ENCODE data around the gene LILRB3.
A peak's percentile ranks its signal among the peaks of the same experiment; 100 is the strongest.
"Not testable (repeated sequence)": the region's sequence is repeated elsewhere in the genome, so short reads cannot be mapped to it uniquely, and the experiment has no call there.

Gene LILRB3

GRCh38 chr19:54189735-54190502, 32.9 kb downstream of the LILRB3 start:
- DNase-seq (ENCODE audit: low spot score), result peak; percentile 100

GRCh38 chr19:54189145-54189734, 33.6 kb downstream of the LILRB3 start, which contains the start of gene MBOAT7:
TSS of gene MBOAT7 (minus strand) at chr19:54189580. CDS start at chr19:54188508, 1,072 bp downstream.
- no peak for DNase-seq (ENCODE audit: low spot score)

- peak; percentile 50 for DNase-seq (ENCODE audit: low spot score)
These were observed 34.5 kb downstream of the LILRB3 start for GRCh38 chr19:54188215-54188871.

- no peak for DNase-seq (ENCODE audit: low spot score)
These were observed 35.8 kb downstream of the LILRB3 start for GRCh38 chr19:54186934-54187381.

- DNase-seq (ENCODE audit: low spot score), result no peak
These were observed 36.5 kb downstream of the LILRB3 start for GRCh38 chr19:54186351-54186750.

- DNase-seq (ENCODE audit: low spot score), result no peak
These were observed 39.4 kb downstream of the LILRB3 start for GRCh38 chr19:54183431-54183830.

GRCh38 chr19:54181894-54182293, 40.9 kb downstream of the LILRB3 start:
- not testable (repeated sequence) for DNase-seq (ENCODE audit: low spot score)

GRCh38 chr19:54180691-54181091, 42.1 kb downstream of the LILRB3 start:
- no peak for DNase-seq (ENCODE audit: low spot score)

- no peak for DNase-seq (ENCODE audit: low spot score)
These were observed 42.8 kb downstream of the LILRB3 start for GRCh38 chr19:54179921-54180461.

GRCh38 chr19:54179262-54179852, 43.5 kb downstream of the LILRB3 start:
- DNase-seq (ENCODE audit: low spot score), result no peak

GRCh38 chr19:54178581-54179261, 44.1 kb downstream of the LILRB3 start:
- no peak for DNase-seq (ENCODE audit: low spot score)

- no peak for DNase-seq (ENCODE audit: low spot score)
These were observed 48.6 kb downstream of the LILRB3 start for GRCh38 chr19:54173951-54174834.

GRCh38 chr19:54173359-54173699, 49.5 kb downstream of the LILRB3 start:
- no peak for DNase-seq (ENCODE audit: low spot score)

GRCh38 chr19:54172471-54173358, 50.1 kb downstream of the LILRB3 start, which contains the start of gene TMC4:
TSS of gene TMC4 (minus strand) at chr19:54173160. CDS start at chr19:54173117, 43 bp downstream.
- no peak for DNase-seq (ENCODE audit: low spot score)

- not testable (repeated sequence) for DNase-seq (ENCODE audit: low spot score)
These were observed 50.9 kb downstream of the LILRB3 start for GRCh38 chr19:54171736-54172431.

GRCh38 chr19:54169149-54169740, 53.6 kb downstream of the LILRB3 start:
- no peak for DNase-seq (ENCODE audit: low spot score)

- peak; percentile 87 for DNase-seq (ENCODE audit: low spot score)
These were observed 54.5 kb downstream of the LILRB3 start for GRCh38 chr19:54168174-54168917.

Data from CD4-positive, alpha-beta T cell treated with Interleukin-6 at 100 ng/mL for 8 hours (primary cell).